GM19324 (cell line): Measurements from ENCODE around the gene PTBP1.
"Not testable (repeated sequence)": the region's sequence is repeated elsewhere in the genome, so short reads cannot be mapped to it uniquely, and the experiment has no call there.

Source experiments
- ATAC-seq: cut with Tn5 transposase; IDR thresholded peaks from one replicate; pipeline ENCODE4 v1.9.1; 2021; ENCODE audit warnings: mild to moderate bottlenecking, moderate library complexity; ENCODE audit not compliant: unreplicated experiment, low FRiP score

PTBP1 gene

DNA sequence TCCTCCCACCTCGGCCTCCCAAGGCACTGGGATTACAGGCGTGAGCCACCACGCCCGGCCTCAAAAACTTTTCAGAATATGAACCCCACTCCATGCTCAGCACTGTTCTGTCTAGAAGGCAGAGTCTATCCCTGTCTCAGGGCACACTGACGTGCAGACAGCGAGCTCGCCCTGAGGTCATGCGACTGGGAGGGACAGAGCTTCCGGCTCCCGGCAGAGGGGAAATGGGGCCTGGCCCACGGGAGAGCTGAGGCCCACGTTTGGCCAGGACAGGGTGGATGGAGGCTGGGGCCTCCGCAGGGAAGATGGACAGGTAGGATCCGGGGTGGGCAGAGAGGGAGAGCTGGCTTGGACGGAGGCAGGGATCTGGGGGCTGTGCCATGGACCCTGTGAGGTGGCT is 27.6 kb downstream of the PTBP1 start:
- ATAC-seq, result no peak

DNA sequence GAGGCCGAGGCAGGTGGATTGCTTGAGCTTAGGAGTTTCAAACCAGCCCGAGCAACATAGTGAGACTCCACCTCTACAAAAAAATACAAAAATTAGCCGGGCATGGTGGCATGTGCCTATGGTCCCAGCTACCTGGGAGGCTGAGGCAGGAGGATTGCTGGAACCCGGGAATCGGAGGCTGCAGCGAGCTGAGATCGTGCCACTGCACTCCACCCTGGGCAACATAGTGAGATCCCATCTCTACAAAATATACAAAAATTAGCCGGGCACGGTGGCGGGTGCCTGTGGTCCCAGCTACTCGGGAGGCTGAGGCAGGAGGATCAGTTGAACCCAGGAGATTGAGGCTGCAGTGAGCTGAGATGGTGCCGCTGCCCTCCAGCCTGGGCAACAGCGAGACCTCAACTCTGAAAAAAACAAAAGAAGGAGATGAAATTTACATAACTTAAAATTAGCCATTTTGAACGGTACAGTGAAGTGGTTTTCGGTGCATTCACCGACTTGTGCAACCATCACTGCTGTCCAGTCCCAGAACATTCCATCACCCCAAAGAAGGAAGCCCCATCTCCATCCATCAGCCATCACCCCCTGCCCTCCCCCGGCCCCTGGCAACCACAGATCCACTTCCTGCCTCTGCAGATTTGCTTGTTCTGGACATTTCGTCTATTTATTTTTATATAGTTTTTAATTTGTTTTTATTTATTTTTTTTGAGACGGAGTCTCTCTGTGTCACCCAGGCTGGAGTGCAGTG is 28.8 kb downstream of the PTBP1 start:
- no peak for ATAC-seq

DNA sequence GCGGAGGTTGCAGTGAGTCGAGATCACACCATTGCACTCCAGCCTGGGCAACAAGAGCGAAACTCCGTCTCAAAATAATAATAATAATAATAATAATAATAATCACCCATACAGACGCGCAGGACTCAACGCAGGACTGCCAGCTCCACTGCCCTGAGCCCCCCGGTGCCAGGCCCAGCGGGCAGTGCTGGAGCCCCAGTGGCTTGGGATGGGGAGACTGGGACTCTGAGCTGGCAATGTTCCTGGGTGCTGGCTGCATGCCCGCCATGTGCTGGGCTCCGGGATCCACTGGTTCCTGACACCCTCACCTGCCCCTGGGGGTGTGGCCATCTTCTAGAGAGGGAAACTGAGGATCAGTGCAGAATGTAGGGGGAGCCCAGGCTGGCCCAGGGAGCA is 30.1 kb downstream of the PTBP1 start:
- ATAC-seq, result no peak

DNA sequence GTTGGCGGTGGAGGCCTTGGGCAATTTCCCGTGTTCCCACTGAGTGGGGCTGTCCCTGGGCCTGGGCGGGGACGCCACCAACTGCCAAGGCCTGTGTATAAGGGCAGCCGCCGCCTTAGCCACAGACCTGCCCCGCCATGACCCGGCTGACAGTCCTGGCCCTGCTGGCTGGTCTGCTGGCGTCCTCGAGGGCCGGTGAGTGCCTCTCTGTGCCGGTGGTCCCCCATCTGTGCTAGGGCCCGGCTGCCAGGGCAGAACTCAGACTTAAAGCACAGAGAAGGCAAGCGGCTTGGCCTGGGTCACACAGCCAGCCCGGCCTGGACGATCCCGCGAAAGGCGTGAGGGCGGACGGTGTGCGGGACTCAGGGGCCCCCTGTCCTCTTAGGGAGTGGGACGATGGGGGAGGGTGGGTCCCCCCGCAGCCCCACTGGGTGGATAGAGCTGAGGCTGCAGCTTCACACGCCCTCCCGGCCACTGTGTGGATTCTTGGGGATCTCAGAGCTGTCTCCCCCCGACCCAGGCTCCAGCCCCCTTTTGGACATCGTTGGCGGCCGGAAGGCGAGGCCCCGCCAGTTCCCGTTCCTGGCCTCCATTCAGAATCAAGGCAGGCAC is 30.6 kb downstream of the PTBP1 start, which contains the start of gene AZU1:
Gene AZU1 (plus strand): TSS at position 128 of the 612 bp plus-strand sequence. CDS start 10 bp downstream, at position 138.
- ATAC-seq, result no peak

DNA sequence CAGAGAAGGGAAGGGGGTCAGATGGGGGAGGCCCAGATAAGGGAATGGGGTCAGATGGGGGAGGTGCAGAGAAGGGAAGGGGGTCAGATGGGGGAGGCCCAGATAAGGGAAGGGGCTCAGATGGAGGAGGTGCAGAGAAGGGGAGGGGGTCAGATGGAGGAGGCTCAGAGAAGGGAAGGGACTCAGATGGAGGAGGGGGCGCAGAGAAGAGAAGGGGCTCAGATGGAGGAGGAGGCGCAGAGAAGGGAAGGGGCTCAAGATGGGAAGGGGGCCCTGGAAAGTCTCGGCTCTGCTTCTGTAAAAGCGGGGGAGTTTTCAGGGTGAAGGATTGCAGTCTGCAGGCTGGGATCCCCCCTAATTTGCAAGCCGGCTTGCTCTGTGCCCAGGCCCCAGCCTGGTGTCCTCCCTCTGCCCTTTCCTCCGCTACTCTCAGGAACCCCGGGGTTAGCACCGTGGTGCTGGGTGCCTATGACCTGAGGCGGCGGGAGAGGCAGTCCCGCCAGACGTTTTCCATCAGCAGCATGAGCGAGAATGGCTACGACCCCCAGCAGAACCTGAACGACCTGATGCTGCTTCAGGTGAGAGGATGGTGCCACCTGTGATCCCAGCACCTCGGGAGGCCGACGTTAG is 32.0 kb downstream of the PTBP1 start:
- ATAC-seq, result no peak

DNA sequence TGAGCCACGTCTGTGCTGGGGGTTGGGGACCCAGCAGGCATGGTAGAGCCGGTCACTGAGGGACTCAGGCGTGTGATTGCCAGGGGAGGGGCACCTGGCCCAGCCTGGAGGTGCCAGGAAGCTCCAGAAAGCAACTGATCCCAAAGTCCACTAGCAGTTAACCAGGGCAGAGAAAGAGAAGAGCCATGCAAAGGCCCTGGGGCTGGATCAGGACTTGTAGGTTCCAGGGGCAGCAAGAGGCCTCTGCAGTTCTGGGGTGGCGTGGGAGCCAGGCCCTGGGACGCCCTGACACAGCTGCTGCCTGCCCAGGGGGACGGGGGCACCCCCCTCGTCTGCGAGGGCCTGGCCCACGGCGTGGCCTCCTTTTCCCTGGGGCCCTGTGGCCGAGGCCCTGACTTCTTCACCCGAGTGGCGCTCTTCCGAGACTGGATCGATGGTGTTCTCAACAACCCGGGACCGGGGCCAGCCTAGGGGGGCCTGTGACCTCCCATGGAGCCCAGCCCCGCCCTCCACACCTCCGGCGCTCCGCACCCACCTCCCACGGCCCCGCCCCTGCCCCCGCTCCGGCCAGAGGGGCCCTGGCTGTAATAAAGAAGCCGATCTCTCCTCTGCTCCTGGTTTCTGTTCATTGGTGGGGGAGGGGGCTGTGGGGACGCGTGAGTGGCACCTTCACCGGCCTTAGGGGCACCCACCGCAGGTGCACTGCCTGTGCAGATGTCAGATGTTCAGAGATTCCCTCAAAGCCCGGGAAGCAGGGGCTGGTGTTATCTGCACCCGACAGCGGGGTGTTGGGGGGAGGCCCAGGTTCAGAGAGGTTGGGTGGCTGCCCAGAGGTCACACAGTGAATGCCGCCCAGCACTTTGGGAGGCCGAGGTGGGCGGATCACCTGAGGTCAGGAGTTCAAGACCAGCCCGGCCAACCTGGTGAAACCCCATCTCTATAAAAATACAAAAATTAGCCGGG is 34.4 kb downstream of the PTBP1 start:
- ATAC-seq, result no peak

DNA sequence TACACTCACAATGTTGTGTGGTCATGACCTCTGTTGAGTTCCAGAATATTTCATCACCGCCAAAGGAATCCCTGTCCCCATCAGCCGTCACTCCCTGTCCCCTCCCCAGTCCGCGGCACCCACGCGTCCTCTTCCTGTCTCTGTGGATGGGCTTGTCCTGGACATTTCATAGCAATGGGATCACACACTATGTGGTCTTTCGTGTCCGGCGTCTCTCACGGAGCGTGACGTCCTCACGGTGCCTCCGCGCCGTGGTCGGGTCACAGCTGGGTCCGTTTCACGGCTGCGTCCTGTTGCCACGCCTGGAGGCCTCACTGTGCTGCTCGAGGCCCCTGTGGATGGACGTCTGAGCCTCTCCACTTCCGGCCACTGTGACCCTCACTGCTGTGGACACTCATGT is 37.0 kb downstream of the PTBP1 start:
- no peak for ATAC-seq

DNA sequence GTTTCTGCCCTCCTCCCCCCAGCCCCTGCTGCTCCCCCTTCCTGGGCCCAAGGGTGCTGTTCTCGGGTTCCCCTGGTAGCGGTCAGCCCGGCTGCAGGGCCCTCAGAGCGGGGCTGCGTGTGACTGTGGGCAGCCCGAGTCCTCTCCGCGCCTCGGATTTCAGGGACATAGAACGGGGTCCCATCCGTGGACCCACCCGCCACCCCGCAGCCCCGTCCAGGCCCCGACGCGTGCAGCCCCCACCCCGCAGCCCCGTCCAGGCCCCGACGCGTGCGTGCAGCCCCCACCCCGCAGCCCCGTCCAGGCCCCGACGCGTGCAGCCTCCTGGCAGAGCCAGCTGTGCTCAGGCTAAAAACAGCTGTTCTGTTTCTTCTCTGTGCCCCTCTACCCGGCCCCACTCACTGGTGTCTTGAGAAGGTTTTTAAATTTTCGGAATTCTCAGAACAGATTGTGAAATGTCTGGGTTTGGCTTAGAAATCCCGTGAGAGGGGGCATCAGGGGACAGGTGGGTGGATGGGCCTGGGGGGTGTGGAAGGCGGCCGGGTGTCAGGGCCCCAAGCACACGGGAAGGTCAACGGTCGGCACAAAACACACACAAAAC is 38.1 kb downstream of the PTBP1 start:
- ATAC-seq, result no peak

DNA sequence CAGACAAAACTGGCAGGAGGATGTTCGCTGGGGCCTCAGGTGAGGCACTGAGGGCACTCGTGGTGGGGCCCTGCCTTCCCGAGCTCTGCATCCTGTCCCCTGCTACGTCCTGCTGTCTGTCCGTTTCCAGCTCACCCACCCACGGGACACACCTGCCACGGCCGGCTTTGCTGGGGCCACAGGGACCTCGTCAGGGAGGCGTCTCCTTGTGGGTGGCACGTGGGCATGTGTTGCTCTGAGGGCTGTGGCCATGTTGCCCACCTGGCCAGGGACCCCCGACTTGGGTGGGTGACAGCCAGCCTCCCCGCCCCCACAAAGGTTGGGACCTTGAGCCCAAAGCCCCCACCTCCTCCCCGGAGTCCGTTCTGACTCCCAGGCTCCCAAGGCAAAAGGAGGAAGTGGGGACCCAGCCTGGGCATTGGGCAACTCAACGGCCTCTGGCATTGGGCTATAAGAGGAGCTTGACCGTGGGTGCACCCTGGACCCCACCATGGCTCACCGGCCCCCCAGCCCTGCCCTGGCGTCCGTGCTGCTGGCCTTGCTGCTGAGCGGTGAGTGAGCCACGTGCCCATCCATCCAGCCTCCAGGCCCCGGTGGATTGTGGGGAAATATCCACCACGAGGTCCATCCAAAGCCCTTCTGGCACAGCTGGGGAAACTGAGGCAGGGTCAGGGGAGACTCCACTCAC is 43.4 kb downstream of the PTBP1 start, which contains the start of gene PRTN3:
Gene PRTN3 (plus strand): TSS at position 481 of the 688 bp plus-strand sequence. CDS start 10 bp downstream, at position 491.
- no peak for ATAC-seq

DNA sequence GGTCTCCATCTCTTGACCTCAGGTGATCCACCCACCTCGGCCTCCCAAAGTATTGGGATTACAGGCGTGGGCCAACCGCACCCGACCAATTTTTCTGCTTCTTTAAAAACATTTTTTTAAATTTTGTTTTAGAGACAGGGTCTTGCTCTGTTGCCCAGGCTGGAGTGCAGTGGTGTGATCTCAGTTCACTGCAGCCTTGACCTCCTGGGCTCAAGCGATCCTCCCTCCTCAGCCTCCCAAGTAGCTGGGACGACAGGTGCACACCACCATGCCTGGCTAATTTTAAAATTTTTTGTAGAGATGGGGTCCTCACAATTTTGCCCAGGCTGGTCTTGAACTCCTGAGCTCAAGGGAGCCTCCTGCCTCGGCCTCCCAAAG is 45.5 kb downstream of the PTBP1 start:
- ATAC-seq, result not testable (repeated sequence)

DNA sequence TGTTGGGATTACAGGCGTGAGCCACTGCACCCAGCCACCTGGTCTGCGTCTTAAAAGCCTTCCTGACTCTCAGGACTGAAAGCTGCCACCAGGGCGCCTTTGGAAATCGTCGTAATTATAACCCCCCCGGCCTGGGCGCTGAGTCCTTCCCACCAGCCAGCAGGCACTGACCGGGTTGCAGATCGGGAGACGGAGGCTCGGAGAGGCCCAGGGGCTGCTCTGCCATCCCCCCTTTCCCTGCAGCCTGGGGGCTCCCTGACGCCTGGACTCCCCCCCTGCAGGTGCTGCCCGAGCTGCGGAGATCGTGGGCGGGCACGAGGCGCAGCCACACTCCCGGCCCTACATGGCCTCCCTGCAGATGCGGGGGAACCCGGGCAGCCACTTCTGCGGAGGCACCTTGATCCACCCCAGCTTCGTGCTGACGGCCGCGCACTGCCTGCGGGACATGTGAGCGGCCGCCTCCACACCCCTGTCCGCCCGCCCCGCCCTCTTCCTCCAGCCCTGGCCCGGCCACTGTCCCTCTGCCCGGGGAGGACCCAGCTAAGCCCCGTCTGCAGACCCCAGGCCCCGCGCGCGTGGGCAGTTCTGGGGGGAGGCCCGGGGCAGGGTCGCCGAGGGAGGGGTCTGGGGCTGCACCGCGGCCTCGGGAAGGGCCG is 46.1 kb downstream of the PTBP1 start:
- ATAC-seq, result no peak

DNA sequence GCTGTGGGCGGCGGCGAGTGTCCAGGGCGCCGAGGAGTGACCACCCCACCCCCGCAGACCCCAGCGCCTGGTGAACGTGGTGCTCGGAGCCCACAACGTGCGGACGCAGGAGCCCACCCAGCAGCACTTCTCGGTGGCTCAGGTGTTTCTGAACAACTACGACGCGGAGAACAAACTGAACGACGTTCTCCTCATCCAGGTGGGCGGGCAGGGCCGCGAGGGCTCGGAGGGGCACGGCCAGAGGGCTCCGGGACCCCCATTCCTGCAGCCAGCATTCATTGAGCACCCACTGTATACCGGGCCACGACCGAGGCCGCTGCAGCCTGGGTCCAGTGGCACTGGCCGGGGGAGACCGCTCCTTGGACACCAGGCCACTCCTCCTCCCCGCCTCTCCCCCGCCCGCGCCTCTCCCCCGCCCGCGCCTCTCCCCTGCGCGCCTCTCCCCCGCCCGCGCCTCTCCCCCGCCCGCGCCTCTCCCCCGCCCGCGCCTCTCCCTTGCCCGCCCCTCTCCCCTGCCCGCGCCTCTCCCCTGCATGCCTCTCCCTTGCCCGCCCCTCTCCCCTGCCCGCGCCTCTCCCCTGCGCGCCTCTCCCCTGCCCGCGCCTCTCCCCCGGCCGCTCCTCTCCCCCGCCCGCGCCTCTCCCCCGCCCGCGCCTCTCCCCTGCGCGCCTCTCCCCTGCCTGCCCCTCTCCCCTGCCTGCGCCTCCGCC is 46.7 kb downstream of the PTBP1 start:
- no peak for ATAC-seq

DNA sequence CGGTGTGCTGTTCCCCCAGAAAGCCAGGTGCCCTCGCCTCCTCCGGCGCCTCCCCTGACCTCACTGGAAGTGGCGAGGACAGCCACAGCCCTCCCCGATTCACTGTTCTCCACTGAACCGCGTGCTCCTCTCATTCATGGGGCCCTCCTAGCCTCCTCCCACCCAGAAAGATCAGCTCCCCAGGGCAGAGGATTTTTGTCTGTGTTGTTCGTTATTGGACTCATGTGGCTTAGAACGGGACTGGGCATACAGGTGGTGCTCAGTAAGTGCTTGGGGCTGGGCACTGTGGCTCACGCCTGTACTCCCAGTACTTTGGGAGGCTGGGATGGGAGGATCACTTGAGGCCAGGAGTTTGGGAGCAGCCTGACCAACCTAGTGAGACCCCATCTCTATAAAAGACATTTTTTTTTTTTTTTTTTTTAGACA is 47.3 kb downstream of the PTBP1 start:
- no peak for ATAC-seq

DNA sequence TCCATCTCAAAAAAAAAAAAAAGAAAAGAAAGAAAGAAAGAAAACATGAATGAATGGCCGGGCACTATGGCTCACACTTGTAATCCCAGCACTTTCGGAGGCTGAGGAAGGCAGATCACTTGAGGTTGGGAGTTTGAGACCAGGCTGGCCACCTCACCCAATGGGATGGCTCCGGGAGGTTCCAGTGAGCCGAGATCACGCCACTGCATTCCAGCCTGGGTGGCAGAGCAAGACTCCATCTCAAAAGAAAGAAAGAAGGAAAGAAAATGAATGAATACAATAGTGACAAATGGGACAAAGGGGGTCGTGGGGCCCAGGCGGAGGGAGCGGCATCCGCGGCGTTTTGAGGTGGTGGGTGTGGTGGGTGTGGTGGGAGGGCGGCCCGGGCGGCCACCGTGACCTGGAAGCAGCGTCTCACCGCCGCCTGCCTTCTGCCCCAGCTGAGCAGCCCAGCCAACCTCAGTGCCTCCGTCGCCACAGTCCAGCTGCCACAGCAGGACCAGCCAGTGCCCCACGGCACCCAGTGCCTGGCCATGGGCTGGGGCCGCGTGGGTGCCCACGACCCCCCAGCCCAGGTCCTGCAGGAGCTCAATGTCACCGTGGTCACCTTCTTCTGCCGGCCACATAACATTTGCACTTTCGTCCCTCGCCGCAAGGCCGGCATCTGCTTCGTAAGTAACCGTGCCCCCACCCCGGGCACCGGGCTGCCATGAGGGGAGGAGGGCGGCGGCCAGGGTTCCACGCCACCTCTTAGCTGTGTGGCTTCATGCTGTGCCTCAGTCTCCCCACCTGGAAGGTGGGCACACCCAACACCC is 48.7 kb downstream of the PTBP1 start:
- no peak for ATAC-seq

DNA sequence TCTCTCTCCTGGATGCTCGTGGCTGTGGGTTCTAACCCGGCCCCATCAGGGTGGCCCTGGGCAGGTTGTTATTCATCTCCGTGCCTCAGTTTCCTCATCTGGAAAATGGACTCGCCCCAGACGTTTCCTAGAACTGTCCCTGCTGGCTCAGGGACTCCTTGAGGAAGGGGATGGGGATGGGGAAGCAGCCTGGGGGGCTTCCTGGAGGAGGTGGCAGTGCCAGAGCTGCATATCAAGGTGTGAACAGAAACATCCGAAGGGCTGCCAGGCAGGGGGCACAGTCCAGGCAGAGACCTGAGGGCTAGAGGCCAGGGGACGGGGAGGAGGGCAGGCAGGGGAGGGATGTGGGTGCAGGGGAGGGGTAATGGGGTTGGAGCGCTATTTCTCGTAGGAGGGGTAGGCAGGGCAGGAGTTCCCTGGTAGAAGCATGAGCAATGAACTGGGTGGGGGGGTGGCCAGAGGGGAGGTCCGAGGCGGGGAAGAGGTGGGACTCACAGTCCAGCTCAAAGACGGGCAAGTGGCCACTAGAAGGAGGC is 51.2 kb downstream of the PTBP1 start:
- no peak for ATAC-seq

DNA sequence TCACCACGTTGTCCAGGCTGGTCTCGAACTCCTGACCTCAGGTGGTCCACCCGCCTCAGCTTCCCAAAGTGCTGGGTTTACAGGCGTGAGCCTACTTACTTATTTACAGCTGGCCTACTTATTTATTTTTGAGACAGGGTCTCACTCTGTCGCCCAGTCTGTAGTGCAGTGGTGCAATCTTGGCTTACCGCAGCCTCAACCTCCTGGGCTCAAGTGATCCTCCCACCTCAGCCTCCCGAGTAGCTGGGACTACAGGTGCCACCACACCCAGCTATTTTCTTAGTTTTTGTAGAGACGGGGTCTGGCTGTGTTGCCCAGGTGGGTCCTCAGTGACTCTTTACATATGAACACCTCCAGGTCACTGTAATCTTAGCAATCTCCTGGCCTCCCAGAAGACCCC is 51.9 kb downstream of the PTBP1 start:
- not testable (repeated sequence) for ATAC-seq

DNA sequence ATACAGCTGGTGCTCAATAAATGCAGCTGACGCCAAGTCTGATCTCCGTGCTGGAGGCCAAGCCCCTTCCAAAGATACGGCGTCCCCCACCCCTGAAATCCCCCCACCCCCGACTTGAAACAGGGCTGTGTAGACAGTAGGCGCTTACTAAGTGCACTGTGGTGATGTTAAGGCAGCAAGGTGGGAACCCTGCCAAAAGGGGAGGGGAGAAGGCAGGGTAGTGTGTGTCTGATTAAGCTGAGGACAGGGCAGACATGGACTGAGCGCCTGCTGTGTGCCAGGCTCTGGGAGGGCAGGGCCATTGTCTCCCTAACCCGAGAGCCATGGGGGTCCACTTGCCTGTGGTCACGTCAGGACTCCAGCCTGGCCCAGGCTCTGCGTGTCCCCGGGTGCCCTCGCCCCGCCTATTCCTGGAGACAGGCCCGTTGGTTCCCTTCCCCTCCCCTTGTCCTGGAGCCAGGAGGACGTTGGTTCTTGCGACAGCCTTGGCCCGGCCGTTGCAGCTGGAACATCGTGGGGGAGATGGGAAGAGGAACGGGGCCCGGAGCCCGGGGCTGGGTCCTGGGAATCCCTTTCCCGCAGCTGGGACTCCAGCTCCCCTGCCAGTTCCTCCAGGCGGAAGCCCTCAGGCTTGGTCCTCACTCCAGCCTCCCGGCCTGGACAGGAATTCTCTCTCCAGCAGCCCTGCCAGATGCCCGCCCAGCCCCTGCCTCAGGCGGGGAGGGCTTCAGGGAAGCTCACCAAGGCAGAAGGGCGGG is 53.1 kb downstream of the PTBP1 start:
- no peak for ATAC-seq
